Memory B cell (primary cell): ENCODE measurements around the gene KRT82.
A peak's percentile ranks its signal among the peaks of the same experiment; 100 is the strongest.

Experiments
- ATAC-seq: fragments of 150-1000 bp; cut with Tn5 transposase; 2 replicates; pipeline ENCODE4 v1.10.0; 2021; ENCODE audit warnings: low read depth, mild to moderate bottlenecking, moderate library complexity
- DNase-seq, 2 donors: peaks; one replicate each; pipeline ENCODE4 v3.0.0; 2022; ENCODE audit warnings: low spot score in 2 of 2
- H3K27ac Mint-ChIP-seq: one replicate; pipeline ENCODE4 v1.8.0; 2022; ENCODE audit warnings: mild to moderate bottlenecking, moderate library complexity, mixed read lengths
- H3K27me3 Mint-ChIP-seq: one replicate; pipeline ENCODE4 v1.8.0; 2022; ENCODE audit warnings: mixed read lengths
- H3K36me3 Mint-ChIP-seq: one replicate; pipeline ENCODE4 v1.8.0; 2022; ENCODE audit warnings: mild to moderate bottlenecking, mixed read lengths
- H3K4me1 Mint-ChIP-seq: one replicate; pipeline ENCODE4 v1.8.0; 2022; ENCODE audit warnings: mixed read lengths
- H3K4me3 Mint-ChIP-seq: one replicate; pipeline ENCODE4 v1.8.0; 2022; ENCODE audit warnings: mild to moderate bottlenecking, moderate library complexity, mixed read lengths
- H3K9me3 Mint-ChIP-seq: one replicate; pipeline ENCODE4 v1.8.0; 2022; ENCODE audit warnings: mixed read lengths

KRT82 gene

GRCh38 chr12:52360663-52361271 is 45.4 kb downstream of the KRT82 start:
- Mint-ChIP-seq H3K27me3 (peaks cover 16% of the 10 kb centered on the region), H3K4me1 (peaks cover 21% of the 10 kb centered on the region), H3K36me3 (no peaks in the 10 kb centered on the region), H3K4me3 (no peak overlapping the region), H3K27ac (no peak overlapping the region), H3K9me3 (no peaks in the 10 kb centered on the region)
- no peak for ATAC-seq
- no peak for DNase-seq

- H3K9me3 Mint-ChIP-seq, result no peaks in the 10 kb centered on the region
- H3K27ac Mint-ChIP-seq, result no peak overlapping the region
These were observed 46.0 kb downstream of the KRT82 start for GRCh38 chr12:52360106-52360662.

GRCh38 chr12:52359621-52360061 is 46.5 kb downstream of the KRT82 start:
- H3K27me3 Mint-ChIP-seq, result peaks cover 14% of the 10 kb centered on the region
- no peak overlapping the region for H3K27ac Mint-ChIP-seq
- DNase-seq (no peak), ATAC-seq (no peak)
- no peaks in the 10 kb centered on the region for H3K36me3 Mint-ChIP-seq
- H3K4me3 Mint-ChIP-seq, result no peak overlapping the region
- no peaks in the 10 kb centered on the region for H3K9me3 Mint-ChIP-seq
- peaks cover 17% of the 10 kb centered on the region for H3K4me1 Mint-ChIP-seq

More at GRCh38 chr12:52360106-52360662, 46.0 kb downstream of the KRT82 start:
- no peak overlapping the region for H3K4me3 Mint-ChIP-seq
- ATAC-seq, result no peak
- no peak for DNase-seq
- peaks cover 16% of the 10 kb centered on the region for H3K27me3 Mint-ChIP-seq
- no peaks in the 10 kb centered on the region for H3K36me3 Mint-ChIP-seq
- peaks cover 21% of the 10 kb centered on the region for H3K4me1 Mint-ChIP-seq

GRCh38 chr12:52358575-52359350 is 47.4 kb downstream of the KRT82 start:
- no peaks in the 10 kb centered on the region for H3K9me3 Mint-ChIP-seq
- peak overlapping the region; percentile 39 for H3K4me3 Mint-ChIP-seq
- DNase-seq (peak; percentile 35), ATAC-seq (peak; percentile 100)
- peaks cover 8% of the 10 kb centered on the region for H3K27me3 Mint-ChIP-seq
- no peaks in the 10 kb centered on the region for H3K36me3 Mint-ChIP-seq
- H3K4me1 Mint-ChIP-seq, result peaks cover 17% of the 10 kb centered on the region
- H3K27ac Mint-ChIP-seq, result no peak overlapping the region

GRCh38 chr12:52356762-52357580 is 49.2 kb downstream of the KRT82 start:
- Mint-ChIP-seq H3K36me3 (no peaks in the 10 kb centered on the region), H3K27ac (no peak overlapping the region), H3K4me3 (no peak overlapping the region), H3K4me1 (peaks cover 17% of the 10 kb centered on the region), H3K9me3 (no peaks in the 10 kb centered on the region), H3K27me3 (peaks cover 11% of the 10 kb centered on the region)
- ATAC-seq (no peak), DNase-seq (no peak)

- no peaks in the 10 kb centered on the region for H3K9me3 Mint-ChIP-seq
These were observed 49.9 kb downstream of the KRT82 start for GRCh38 chr12:52356031-52356761.

GRCh38 chr12:52355176-52355575 is 51.0 kb downstream of the KRT82 start:
- DNase-seq (no peak), ATAC-seq (no peak)
- H3K4me1 Mint-ChIP-seq, result peaks cover 18% of the 10 kb centered on the region

More at GRCh38 chr12:52356031-52356761, 49.9 kb downstream of the KRT82 start:
- H3K27me3 Mint-ChIP-seq, result peaks cover 12% of the 10 kb centered on the region
- ATAC-seq (no peak), DNase-seq (no peak)
- no peak overlapping the region for H3K4me3 Mint-ChIP-seq
- H3K27ac Mint-ChIP-seq, result no peak overlapping the region
- H3K36me3 Mint-ChIP-seq, result no peaks in the 10 kb centered on the region
- H3K4me1 Mint-ChIP-seq, result peaks cover 18% of the 10 kb centered on the region

GRCh38 chr12:52354200-52354599 is 51.9 kb downstream of the KRT82 start:
- Mint-ChIP-seq H3K27me3 (peaks cover 7% of the 10 kb centered on the region), H3K4me3 (no peak overlapping the region), H3K4me1 (peaks cover 14% of the 10 kb centered on the region), H3K9me3 (no peaks in the 10 kb centered on the region), H3K27ac (no peak overlapping the region), H3K36me3 (no peaks in the 10 kb centered on the region)
- ATAC-seq, result no peak
- DNase-seq, result no peak

More at GRCh38 chr12:52355176-52355575, 51.0 kb downstream of the KRT82 start:
- Mint-ChIP-seq H3K9me3 (no peaks in the 10 kb centered on the region), H3K27ac (no peak overlapping the region), H3K4me3 (no peak overlapping the region), H3K36me3 (no peaks in the 10 kb centered on the region), H3K27me3 (peaks cover 11% of the 10 kb centered on the region)

- Mint-ChIP-seq H3K27me3 (peaks cover 7% of the 10 kb centered on the region), H3K4me3 (no peak overlapping the region), H3K4me1 (peaks cover 10% of the 10 kb centered on the region), H3K9me3 (no peaks in the 10 kb centered on the region), H3K36me3 (no peaks in the 10 kb centered on the region), H3K27ac (no peak overlapping the region)
- DNase-seq, result no peak
- no peak for ATAC-seq
These were observed 52.4 kb downstream of the KRT82 start for GRCh38 chr12:52353766-52354165.

- H3K4me1 Mint-ChIP-seq, result peaks cover 6% of the 10 kb centered on the region
These were observed 53.2 kb downstream of the KRT82 start for GRCh38 chr12:52352951-52353350.

GRCh38 chr12:52351196-52352059 is 54.7 kb downstream of the KRT82 start:
- ATAC-seq (no peak), DNase-seq (no peak)
- Mint-ChIP-seq H3K9me3 (no peaks in the 10 kb centered on the region), H3K4me1 (peaks cover 2% of the 10 kb centered on the region), H3K27me3 (peaks cover 7% of the 10 kb centered on the region), H3K4me3 (no peak overlapping the region), H3K36me3 (no peaks in the 10 kb centered on the region), H3K27ac (no peak overlapping the region)

More at GRCh38 chr12:52352951-52353350, 53.2 kb downstream of the KRT82 start:
- Mint-ChIP-seq H3K9me3 (no peaks in the 10 kb centered on the region), H3K4me3 (no peak overlapping the region), H3K27ac (no peak overlapping the region), H3K27me3 (peaks cover 7% of the 10 kb centered on the region), H3K36me3 (no peaks in the 10 kb centered on the region)
- DNase-seq (no peak), ATAC-seq (no peak)

- Mint-ChIP-seq H3K27ac (no peak overlapping the region), H3K4me3 (no peak overlapping the region), H3K4me1 (peaks cover 2% of the 10 kb centered on the region)
These were observed 55.3 kb downstream of the KRT82 start for GRCh38 chr12:52350786-52351185.

More at GRCh38 chr12:52350786-52351185, 55.3 kb downstream of the KRT82 start:
- no peaks in the 10 kb centered on the region for H3K36me3 Mint-ChIP-seq
- DNase-seq (no peak), ATAC-seq (no peak)
- H3K27me3 Mint-ChIP-seq, result peaks cover 7% of the 10 kb centered on the region
- H3K9me3 Mint-ChIP-seq, result no peaks in the 10 kb centered on the region
